ENCODE measurements around the gene SIRT1.
"Not testable (repeated sequence)": the region's sequence is repeated elsewhere in the genome, so short reads cannot be mapped to it uniquely, and the experiment has no call there.

The SIRT1 gene

GRCh38 chr10:67884313-67884841 is at the start of gene SIRT1:
SIRT1 (plus strand) TSS chr10:67884656; CDS start chr10:67884722, 66 bp downstream.
- peak; percentile 96 for DNase-seq

DNA sequence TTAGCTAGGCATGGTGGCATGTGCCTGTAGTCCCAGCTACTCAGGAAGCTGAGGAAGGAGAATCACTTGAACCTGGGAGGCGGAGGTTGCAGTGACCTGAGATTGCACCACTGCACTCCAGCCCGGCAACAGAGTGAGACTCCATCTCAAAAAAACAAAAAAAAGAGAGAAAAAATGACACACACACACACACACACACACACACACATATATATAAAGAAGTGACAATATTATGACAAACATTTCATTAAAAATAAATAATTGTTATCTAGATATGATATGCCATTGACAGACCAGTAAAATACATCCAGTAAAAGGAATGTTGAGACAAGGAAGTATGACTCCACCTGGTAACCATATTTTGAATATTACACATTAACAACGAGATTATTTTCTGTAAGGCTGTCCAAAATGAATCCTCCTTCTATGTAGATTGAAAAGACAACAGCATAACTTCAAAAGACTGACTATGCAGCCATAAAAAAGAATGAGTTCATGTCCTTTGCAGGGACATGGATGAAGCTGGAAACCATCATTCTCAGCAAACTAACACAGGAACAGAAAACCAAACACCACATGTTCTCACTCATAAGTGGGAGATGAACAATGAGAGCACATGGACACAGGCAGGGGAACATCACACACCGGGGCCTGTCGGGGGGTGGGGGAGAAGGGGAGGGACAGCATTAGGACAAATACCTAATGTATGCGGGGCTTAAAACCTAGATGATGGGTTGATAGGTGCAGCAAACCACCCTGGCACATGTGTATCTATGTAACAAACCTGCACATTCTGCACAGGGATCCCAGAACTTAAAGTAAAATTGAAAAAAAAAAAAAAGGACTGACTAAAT is 48.7 kb upstream of the SIRT1 start:
- DNase-seq: not testable (repeated sequence)

- DNase-seq: peak; percentile 55
Observed at GRCh38 chr10:67836488-67836887, 48.0 kb upstream of the SIRT1 start.

DNA sequence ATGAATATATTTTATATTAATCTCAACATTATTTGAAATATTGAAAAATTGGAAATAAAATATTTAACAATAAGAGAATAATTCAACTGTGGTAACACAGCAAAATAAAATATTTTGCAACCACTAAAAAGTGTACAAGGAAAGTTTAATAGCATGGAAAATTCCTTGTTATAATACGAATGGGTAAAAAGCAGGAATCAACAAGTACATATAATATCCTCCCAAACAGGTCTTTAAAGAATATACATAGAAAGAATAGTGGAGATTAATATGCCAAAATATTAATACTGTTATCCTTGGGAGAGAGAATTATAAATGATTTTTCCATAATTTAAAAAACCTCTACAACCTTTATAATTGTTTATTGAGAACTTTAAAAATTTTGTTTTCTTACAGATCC is 47.5 kb upstream of the SIRT1 start:
- DNase-seq: no peak

- peak; percentile 86 for DNase-seq
Observed at GRCh38 chr10:67837541-67838314, 46.7 kb upstream of the SIRT1 start, which contains the start of gene DNAJC12. DNAJC12 (minus strand) TSS chr10:67838188; CDS start chr10:67838011, 177 bp downstream.

DNA sequence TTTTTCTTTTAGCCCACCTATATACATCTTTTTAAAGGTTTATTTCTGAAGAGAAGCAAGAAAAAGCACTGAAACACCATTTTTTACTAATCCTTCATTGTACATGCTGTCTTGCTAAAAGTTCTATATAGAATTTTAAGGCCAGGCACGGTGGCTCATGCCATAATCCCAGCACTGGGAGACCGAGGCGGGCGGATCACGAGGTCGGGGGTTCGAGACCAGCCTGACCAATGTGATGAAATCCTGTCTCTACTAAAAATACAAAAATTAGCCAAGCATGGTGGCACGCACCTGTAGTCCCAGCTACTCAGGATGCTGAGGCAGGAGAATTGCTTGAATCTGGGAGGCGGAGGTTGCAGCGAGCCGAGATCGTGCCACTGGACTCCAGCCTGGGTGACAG is 44.9 kb upstream of the SIRT1 start:
- not testable (repeated sequence) for DNase-seq

DNA sequence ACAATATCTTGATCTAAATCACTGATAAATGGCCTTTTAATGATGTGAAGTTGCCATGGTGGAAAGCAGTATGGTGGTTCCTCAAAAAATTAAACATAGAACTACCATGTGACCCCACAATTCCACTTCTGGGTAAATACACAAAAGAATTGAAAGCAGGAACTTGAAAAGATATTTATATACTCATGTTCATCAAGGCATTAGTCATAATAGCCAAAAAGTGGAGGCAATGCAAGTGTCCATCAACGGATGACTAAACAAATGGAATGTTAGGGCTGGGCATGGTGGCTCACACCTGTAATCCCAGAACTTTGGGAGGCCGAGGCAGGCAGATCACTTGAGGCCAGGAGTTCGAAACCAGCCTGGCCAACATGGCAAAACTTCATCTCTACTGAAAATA is 44.5 kb upstream of the SIRT1 start:
- no peak for DNase-seq

DNA sequence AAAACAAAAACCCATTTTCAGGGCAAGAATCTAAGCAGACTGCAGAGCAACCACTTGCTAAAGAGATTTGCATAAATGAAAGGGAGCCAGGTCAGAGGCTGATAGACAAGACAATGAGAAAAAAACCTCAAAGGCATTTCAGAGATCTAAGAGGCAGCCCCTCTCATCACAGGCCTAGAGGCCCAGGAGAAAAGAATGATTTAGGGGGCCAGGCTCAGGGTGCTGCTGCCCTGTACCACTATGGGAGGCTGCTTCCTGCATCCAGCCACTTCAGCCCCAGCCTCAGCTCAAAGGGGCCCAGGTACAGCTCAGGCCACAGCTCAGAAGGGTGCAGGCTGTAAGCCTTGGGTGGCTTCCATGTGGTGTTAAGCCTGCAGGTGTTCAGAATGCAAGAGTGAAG is 42.7 kb upstream of the SIRT1 start:
- no peak for DNase-seq

GRCh38 chr10:67843284-67843683 is 41.2 kb upstream of the SIRT1 start:
- no peak for DNase-seq

DNA sequence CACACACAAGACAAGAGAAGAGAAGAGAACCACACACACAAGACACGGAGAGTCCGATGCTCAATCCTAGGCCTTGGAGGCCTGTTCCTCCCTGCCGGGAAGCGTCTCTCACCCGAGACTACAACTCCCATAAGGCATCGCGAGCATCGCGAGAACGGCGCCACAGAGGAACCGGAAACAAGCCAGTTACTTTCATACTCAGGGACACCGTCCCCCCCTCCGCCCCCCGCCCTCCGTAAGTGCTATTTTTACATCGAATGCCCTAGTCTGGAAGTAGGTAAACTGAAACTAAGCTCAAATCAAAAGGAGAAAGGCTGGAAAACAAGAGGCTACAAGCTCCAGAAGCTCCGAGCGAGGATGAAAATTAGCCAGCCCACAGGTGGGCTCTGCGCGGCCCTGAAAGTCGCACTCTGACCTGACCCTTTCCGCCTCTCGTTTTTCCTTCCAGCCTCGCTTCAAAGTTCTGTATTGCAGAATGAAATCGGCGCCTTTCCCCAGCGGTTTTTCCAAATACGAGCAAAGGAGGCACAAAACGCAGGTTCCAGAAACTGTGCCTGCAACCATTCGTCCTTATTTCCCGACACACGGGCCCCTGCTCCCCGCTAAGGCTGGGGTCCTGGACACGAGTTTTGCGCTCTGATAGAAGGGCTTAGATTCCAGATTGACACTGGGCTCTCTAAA is 35.0 kb upstream of the SIRT1 start:
- DNase-seq: peak; percentile 97

- no peak for DNase-seq
Observed at GRCh38 chr10:67851186-67851585, 33.3 kb upstream of the SIRT1 start.

DNA sequence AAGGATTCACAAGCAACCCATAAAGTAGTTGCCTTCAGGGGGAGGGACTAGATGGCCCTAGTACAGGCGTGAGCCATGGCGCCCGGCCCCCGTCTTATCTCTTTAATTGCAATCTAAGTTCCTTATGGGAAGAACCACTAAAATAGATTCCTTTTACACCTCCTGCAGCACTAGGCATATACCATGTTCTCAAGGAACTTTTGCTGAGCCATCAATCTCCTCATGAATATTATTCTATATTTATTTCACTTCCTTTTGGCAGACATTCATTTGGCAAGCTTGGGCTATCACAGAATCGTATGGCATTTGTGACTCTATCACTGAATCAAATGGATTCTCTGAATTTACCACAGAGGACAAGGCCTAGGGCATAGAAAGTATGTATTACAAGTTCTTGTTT is 31.7 kb upstream of the SIRT1 start:
- DNase-seq: no peak

DNA sequence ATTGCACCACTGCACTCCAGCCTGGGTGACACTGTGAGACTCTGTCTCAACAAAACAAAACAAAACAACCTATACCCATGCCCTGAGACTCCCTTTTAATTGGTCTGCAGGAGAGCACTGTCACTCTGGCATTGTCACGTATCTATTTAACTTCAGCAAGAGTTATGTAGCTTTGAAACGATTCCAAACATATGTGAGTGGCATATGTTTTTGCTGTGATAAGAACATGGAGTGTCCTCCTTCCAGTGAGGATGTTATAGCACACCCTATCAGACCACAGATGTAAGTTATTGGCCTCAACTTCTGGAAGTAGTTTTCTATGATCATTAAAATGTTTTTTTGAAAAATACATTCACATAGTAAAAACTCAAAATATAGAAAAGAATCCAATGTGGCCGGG is 30.9 kb upstream of the SIRT1 start:
- peak; percentile 96 for DNase-seq

DNA sequence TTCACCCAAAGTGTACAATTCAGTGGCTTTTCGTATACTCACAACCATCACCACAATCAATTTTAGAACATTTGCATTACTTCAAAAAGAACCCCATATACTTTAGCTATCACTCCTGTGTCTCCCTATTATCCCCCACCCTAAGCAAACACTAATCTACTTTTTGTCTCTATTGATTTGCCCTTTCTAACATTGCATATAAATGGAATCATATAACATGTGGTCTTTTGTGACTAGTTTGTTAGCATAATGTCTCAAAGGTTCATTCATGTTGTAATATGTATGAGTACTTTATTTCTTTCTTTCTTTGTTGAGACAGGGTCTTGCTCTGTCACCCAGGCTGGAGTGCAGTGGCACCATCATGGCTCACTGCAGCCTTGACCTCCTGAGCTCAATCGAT is 25.5 kb upstream of the SIRT1 start:
- DNase-seq: no peak

DNA sequence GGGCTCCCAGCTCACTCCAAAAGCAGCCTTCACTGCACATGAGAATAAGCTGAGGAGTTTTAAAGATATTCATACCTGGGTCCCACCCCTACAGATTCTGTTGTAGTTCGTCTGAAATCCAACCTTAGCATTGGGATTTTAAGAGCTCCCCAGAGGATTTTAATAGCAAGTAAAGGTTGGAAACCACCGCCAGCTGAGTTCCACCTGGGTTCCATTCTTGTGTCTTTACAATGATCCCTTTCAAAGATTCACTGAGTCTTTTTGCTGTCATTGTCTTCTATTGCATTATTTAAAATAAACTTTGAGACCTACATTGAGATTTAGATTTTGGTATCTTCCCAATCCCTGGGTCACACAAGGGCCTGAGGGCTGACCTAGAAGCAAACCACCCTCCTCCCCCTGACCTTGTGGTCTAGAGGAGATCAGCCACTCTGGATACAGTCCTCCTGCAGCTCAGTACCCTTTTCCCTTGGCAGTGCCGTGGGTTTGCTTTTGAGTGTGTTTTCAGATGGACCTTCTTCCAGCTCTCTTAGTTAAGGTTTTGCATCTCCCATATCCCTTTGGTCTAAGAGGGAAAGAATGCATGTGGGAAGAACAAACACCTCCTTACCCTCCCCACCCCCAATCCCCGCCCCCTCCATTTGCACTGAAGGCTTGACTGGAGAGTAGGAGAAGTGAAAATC is 22.6 kb upstream of the SIRT1 start:
- no peak for DNase-seq

GRCh38 chr10:67863094-67863493 is 21.4 kb upstream of the SIRT1 start:
- no peak for DNase-seq

DNA sequence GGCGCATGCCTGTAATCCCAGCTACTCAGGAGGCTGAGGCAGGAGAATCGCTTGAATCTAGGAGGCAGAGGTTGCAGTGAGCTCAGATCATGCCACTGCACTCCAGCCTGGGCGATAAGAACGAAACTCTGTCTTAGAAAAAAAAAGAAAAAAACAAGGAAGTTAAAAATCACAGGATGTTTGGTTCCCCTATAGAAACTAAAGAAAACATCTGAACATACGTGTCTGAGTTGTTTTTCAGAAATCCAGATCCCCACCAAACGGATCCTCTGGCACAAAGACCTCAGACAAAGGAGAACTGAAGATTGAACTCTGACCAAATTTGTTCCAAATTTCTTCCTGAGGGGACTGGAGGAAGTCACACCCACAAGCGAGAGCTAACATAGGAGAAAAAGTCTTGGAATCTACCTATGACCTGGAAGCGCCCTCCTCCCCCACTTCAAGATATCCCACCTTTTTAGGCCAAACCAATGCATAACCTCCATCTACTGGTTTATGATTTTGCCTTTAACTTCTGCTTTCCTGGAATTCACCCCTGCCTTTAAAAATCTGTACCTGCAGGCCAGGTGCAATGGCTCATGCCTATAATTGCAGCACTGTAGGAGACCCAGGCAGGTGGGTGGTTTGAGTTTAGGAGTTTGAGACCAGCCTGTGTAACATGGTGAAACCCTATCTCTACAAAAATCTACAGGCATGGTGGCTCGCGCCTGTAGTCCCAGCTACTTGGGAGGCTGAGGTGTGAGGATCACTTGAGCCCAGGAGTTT is 19.7 kb upstream of the SIRT1 start:
- no peak for DNase-seq

DNA sequence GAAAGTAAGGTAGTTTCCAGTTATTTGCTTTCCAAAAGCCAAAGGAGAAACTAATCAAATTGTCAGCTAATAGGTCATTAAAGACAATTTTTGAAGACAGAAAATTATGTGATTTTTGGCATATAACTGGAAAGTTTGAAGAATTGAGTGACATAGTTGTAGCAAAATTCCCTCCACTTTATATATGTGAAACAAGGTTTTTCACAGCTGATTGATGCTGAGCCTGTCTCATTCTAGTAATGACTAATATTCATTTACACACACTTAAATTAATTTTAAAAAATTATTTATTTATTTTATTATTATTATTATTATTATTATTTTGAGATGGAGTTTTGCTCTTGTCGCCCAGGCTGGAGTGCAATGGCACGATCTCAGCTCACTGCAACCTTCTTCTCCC is 16.3 kb upstream of the SIRT1 start:
- no peak for DNase-seq

GRCh38 chr10:67869996-67870395 is 14.5 kb upstream of the SIRT1 start:
- DNase-seq: no peak

- no peak for DNase-seq
Observed at GRCh38 chr10:67875340-67876238, 8.9 kb upstream of the SIRT1 start.

DNA sequence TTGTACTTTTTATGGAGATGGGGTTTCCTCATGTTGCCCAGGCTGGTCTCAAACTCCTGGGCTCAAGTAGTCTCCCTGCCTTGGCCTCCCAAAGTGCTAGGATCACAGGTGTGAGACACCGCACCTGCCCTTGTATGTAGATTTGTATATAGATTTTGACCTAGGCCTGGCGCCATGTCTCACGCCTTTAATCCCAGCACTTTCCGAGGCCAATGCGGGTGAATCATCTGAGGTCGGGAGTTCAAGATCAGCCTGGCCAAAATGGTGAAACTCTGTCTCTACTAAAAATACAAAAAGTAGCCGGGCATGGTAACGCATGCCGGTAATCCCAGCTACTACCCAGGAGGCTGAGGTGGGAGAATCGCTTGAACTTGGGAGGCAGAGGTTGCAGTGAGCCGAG is 7.0 kb upstream of the SIRT1 start:
- DNase-seq: not testable (repeated sequence)
